T-helper 17 cell (primary cell): ENCODE data around the gene CALML4. TPM values are rescaled to one million over a fixed set of nuclear protein-coding genes. Genes with fewer than 3 reads are reported as not detected.

Experiments used
- ATAC-seq: fragments of 150-1000 bp; cut with Tn5 transposase; 2 replicates; pipeline ENCODE4 v1.10.0; 2021; ENCODE audit warnings: mild to moderate bottlenecking, moderate library complexity
- DNase-seq, 3 donors: peaks; one replicate each; pipeline versions ENCODE4 v3.0.0 to v3.0.0-alpha.2; 2020 to 2021
- H3K9me3 ChIP-seq: one replicate; pipeline ENCODE4 v1.7.0; 2013; ENCODE audit warnings: low read length, mild to moderate bottlenecking; ENCODE audit not compliant: control insufficient read depth, poor library complexity, severe bottlenecking
- H3K27ac Mint-ChIP-seq: one replicate; pipeline ENCODE4 v1.8.0; 2022; ENCODE audit warnings: mild to moderate bottlenecking, moderate library complexity, mixed read lengths
- H3K27me3 Mint-ChIP-seq: one replicate; pipeline ENCODE4 v1.8.0; 2022; ENCODE audit warnings: mixed read lengths
- H3K36me3 Mint-ChIP-seq: one replicate; pipeline ENCODE4 v1.8.0; 2022; ENCODE audit warnings: low read depth, mixed read lengths
- H3K4me1 Mint-ChIP-seq: one replicate; pipeline ENCODE4 v1.8.0; 2022; ENCODE audit warnings: mild to moderate bottlenecking, mixed read lengths
- H3K4me3 Mint-ChIP-seq: one replicate; pipeline ENCODE4 v1.8.0; 2022; ENCODE audit warnings: mild to moderate bottlenecking, moderate library complexity, mixed read lengths
- total RNA-seq, 4 donors: library from RNA in 2 of 4; stranded (reverse) in 2 of 4; gene quantifications; one replicate each; pipeline ENCODE4 v1.2.3 and lab custom pipeline; 2022 to 2026

Gene CALML4
- total RNA-seq, 2 donors from 2014 or later: 2.4 to 2.6 TPM

- H3K27me3 Mint-ChIP-seq: no peaks in the 10 kb centered on the region
- H3K36me3 Mint-ChIP-seq: no peaks in the 10 kb centered on the region
- ATAC-seq: no peak
- no peak overlapping the region for H3K27ac Mint-ChIP-seq
- DNase-seq: no peak
- H3K4me3 Mint-ChIP-seq: no peak overlapping the region
- peaks cover 2% of the 10 kb centered on the region for H3K4me1 Mint-ChIP-seq
- no peaks in the 10 kb centered on the region for H3K9me3 ChIP-seq
Measured at GRCh38 chr15:68200016-68200861, 4.9 kb downstream of the CALML4 start.

GRCh38 chr15:68199340-68199739, 5.8 kb downstream of the CALML4 start:
- Mint-ChIP-seq H3K4me3 (no peak overlapping the region), H3K4me1 (peaks cover 2% of the 10 kb centered on the region), H3K36me3 (no peaks in the 10 kb centered on the region), H3K27me3 (no peaks in the 10 kb centered on the region), H3K27ac (no peak overlapping the region)
- no peaks in the 10 kb centered on the region for H3K9me3 ChIP-seq
- DNase-seq: no peak
- ATAC-seq: no peak

GRCh38 chr15:68197661-68198437, 7.3 kb downstream of the CALML4 start:
- Mint-ChIP-seq H3K4me1 (peaks cover 5% of the 10 kb centered on the region), H3K27ac (peak overlapping the region; percentile 54), H3K36me3 (peaks cover 4% of the 10 kb centered on the region), H3K4me3 (no peak overlapping the region), H3K27me3 (no peaks in the 10 kb centered on the region)
- no peak for ATAC-seq
- no peak for DNase-seq
- no peaks in the 10 kb centered on the region for H3K9me3 ChIP-seq

GRCh38 chr15:68197170-68197492, 8.0 kb downstream of the CALML4 start:
- Mint-ChIP-seq H3K4me1 (peaks cover 5% of the 10 kb centered on the region), H3K27ac (peak overlapping the region; percentile 54), H3K36me3 (peaks cover 4% of the 10 kb centered on the region), H3K4me3 (peak overlapping the region; percentile 60), H3K27me3 (no peaks in the 10 kb centered on the region)
- H3K9me3 ChIP-seq: no peaks in the 10 kb centered on the region
- ATAC-seq: no peak
- DNase-seq: no peak

- Mint-ChIP-seq H3K36me3 (peaks cover 4% of the 10 kb centered on the region), H3K27me3 (no peaks in the 10 kb centered on the region), H3K4me1 (peaks cover 3% of the 10 kb centered on the region), H3K4me3 (no peak overlapping the region), H3K27ac (peak overlapping the region; percentile 54)
- ATAC-seq (no peak), DNase-seq (no peak)
- no peaks in the 10 kb centered on the region for H3K9me3 ChIP-seq
Measured at GRCh38 chr15:68196445-68197169, 8.5 kb downstream of the CALML4 start.

GRCh38 chr15:68195336-68196112, 9.6 kb downstream of the CALML4 start:
- no peaks in the 10 kb centered on the region for H3K9me3 ChIP-seq
- H3K27ac Mint-ChIP-seq: no peak overlapping the region

GRCh38 chr15:68192804-68193486, 12.2 kb downstream of the CALML4 start:
- ATAC-seq (no peak), DNase-seq (no peak)
- Mint-ChIP-seq H3K27ac (peak overlapping the region; percentile 57), H3K4me1 (peaks cover 3% of the 10 kb centered on the region), H3K4me3 (no peak overlapping the region), H3K36me3 (peaks cover 8% of the 10 kb centered on the region), H3K27me3 (no peaks in the 10 kb centered on the region)
- no peaks in the 10 kb centered on the region for H3K9me3 ChIP-seq

More at GRCh38 chr15:68195336-68196112, 9.6 kb downstream of the CALML4 start:
- no peak for DNase-seq
- Mint-ChIP-seq H3K27me3 (no peaks in the 10 kb centered on the region), H3K4me1 (peaks cover 3% of the 10 kb centered on the region), H3K4me3 (no peak overlapping the region), H3K36me3 (peaks cover 4% of the 10 kb centered on the region)
- ATAC-seq: no peak

GRCh38 chr15:68192117-68192516, 13.0 kb downstream of the CALML4 start:
- ATAC-seq: no peak
- DNase-seq: no peak
- H3K27ac Mint-ChIP-seq: peak overlapping the region; percentile 9
- no peaks in the 10 kb centered on the region for H3K27me3 Mint-ChIP-seq
- peak overlapping the region; percentile 5 for H3K4me3 Mint-ChIP-seq
- no peaks in the 10 kb centered on the region for H3K9me3 ChIP-seq
- peaks cover 11% of the 10 kb centered on the region for H3K36me3 Mint-ChIP-seq
- peaks cover 6% of the 10 kb centered on the region for H3K4me1 Mint-ChIP-seq

GRCh38 chr15:68191555-68191954, 13.6 kb downstream of the CALML4 start:
- ATAC-seq (no peak), DNase-seq (no peak)
- peak overlapping the region; percentile 49 for H3K27ac Mint-ChIP-seq
- peaks cover 11% of the 10 kb centered on the region for H3K36me3 Mint-ChIP-seq
- peaks cover 6% of the 10 kb centered on the region for H3K4me1 Mint-ChIP-seq
- no peaks in the 10 kb centered on the region for H3K27me3 Mint-ChIP-seq
- no peaks in the 10 kb centered on the region for H3K9me3 ChIP-seq
- H3K4me3 Mint-ChIP-seq: no peak overlapping the region

GRCh38 chr15:68190048-68190447, 15.1 kb downstream of the CALML4 start:
- no peak overlapping the region for H3K4me3 Mint-ChIP-seq
- H3K9me3 ChIP-seq: no peaks in the 10 kb centered on the region
- no peaks in the 10 kb centered on the region for H3K27me3 Mint-ChIP-seq
- H3K4me1 Mint-ChIP-seq: peaks cover 6% of the 10 kb centered on the region
- peaks cover 13% of the 10 kb centered on the region for H3K36me3 Mint-ChIP-seq
- DNase-seq (no peak), ATAC-seq (no peak)
- no peak overlapping the region for H3K27ac Mint-ChIP-seq

- H3K4me3 Mint-ChIP-seq: no peak overlapping the region
- H3K27me3 Mint-ChIP-seq: no peaks in the 10 kb centered on the region
- H3K4me1 Mint-ChIP-seq: peaks cover 6% of the 10 kb centered on the region
- H3K27ac Mint-ChIP-seq: peak overlapping the region; percentile 61
- H3K36me3 Mint-ChIP-seq: peaks cover 15% of the 10 kb centered on the region
- DNase-seq (no peak), ATAC-seq (no peak)
- no peaks in the 10 kb centered on the region for H3K9me3 ChIP-seq
Measured at GRCh38 chr15:68188647-68189046, 16.5 kb downstream of the CALML4 start.

- Mint-ChIP-seq H3K4me1 (peaks cover 3% of the 10 kb centered on the region), H3K27me3 (no peaks in the 10 kb centered on the region), H3K27ac (peak overlapping the region; percentile 47), H3K4me3 (no peak overlapping the region), H3K36me3 (peaks cover 15% of the 10 kb centered on the region)
- DNase-seq (no peak), ATAC-seq (no peak)
- H3K9me3 ChIP-seq: no peaks in the 10 kb centered on the region
Measured at GRCh38 chr15:68187559-68187958, 17.6 kb downstream of the CALML4 start.
